ENCODE measurements around the gene FYN.

Gene FYN

DNA sequence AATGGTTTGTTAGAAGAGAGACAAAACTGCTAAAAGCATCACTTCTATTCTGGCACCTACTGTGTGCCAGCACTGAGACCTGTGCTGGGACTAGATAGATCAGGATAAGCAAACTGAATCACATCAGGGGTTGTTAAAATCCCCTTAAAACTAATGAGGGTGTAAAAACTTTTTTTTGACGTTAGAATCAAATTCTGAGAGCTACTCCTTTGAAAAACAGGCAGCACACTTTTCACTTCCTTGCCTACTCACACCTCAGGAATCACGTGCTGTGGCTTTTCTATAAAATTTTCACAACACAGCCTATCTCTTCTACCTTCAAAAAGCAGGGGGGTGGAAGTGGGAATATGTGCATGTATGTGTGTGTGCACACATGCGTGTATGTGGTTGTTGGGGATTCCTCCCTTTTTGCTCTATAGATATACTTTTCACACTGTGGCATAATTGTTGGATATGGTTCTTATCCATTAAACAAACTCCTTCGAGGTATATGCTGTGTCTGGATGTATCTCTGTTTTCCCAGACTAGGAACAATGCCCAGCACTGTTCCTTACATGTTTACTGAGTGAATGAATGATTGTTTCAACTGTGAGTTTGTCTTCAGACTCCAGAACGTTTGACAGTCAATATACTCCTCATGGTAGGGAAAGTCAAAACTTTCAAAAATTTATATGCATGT lies 105.4 kb downstream of the FYN start:
- Histone ChIP-seq H3K9me3 (ENCODE audit: insufficient read depth, low read length) (no peaks in the 10 kb centered on the region), H3K79me2 (ENCODE audit: insufficient read depth, low read length) (no peaks in the 10 kb centered on the region), H3K4me2 (ENCODE audit: low read depth, low read length, poor library complexity, severe bottlenecking) (no peak overlapping the region), H3F3A (ENCODE audit: insufficient read depth) (no peaks in the 10 kb centered on the region), H3K27me3 (ENCODE audit: low read length) (no peaks in the 10 kb centered on the region), H3K36me3 (ENCODE audit: low read length) (no peaks in the 10 kb centered on the region), H3K27ac (ENCODE audit: low read depth, low read length) (no peak overlapping the region), H3K9me2 (replicated peaks; ENCODE audit: insufficient read depth, low read length) (no peaks in the 10 kb centered on the region), H2AFZ (ENCODE audit: low read depth, low read length, severe bottlenecking) (no peak overlapping the region), H3K4me3 (ENCODE audit: insufficient read depth, low read length, poor library complexity, severe bottlenecking) (no peak overlapping the region), H3K9ac (ENCODE audit: low read length) (no peak overlapping the region), H4K20me1 (ENCODE audit: low read depth, low read length) (no peaks in the 10 kb centered on the region)
- TF ChIP-seq, protein P1, sequence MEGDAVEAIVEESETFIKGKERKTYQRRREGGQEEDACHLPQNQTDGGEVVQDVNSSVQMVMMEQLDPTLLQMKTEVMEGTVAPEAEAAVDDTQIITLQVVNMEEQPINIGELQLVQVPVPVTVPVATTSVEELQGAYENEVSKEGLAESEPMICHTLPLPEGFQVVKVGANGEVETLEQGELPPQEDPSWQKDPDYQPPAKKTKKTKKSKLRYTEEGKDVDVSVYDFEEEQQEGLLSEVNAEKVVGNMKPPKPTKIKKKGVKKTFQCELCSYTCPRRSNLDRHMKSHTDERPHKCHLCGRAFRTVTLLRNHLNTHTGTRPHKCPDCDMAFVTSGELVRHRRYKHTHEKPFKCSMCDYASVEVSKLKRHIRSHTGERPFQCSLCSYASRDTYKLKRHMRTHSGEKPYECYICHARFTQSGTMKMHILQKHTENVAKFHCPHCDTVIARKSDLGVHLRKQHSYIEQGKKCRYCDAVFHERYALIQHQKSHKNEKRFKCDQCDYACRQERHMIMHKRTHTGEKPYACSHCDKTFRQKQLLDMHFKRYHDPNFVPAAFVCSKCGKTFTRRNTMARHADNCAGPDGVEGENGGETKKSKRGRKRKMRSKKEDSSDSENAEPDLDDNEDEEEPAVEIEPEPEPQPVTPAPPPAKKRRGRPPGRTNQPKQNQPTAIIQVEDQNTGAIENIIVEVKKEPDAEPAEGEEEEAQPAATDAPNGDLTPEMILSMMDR (IDR thresholded peaks at IDR 0.05; ENCODE audit: insufficient read depth, low read length, poor library complexity, severe bottlenecking) = no peak
- no peak for TF ChIP-seq EZH2phosphoT487 (conservative IDR thresholded peaks at IDR 0.05; ENCODE audit: low read length)

DNA sequence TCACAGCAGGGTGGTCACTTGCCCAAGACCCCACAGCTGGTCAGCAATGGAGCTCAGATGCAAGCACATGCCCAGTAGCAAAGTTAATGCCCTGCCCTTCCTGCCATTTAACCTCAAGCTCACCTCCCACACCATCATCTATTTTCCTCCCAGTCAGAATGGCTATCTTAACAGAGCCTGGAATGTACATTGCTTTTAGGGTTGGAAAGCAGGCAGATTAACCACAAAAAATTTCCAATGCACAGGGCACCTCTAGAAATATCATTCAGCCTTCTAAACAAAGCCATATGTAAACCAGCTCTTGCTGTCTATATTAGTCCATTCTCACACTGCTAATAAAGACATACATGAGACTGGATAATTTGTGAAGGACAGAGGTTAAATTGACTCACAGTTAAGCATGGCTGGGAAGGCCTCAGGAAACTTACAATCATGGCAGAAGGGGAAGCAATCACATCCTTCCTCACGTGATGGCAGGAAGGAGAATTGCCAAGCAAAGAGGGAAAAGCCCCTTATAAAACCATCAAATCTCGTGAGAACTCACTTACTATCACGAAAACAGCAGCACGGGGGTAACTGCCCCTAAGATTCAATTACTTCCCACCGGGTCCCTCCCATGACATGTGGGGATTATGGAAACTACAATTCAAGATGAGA lies 106.9 kb downstream of the FYN start:
- Histone ChIP-seq H3K9ac (ENCODE audit: low read length) (no peak overlapping the region), H4K20me1 (ENCODE audit: low read depth, low read length) (no peaks in the 10 kb centered on the region), H3K36me3 (ENCODE audit: low read length) (no peaks in the 10 kb centered on the region), H3K27me3 (ENCODE audit: low read length) (no peaks in the 10 kb centered on the region), H3K4me3 (ENCODE audit: insufficient read depth, low read length, poor library complexity, severe bottlenecking) (no peak overlapping the region), H3K9me3 (ENCODE audit: insufficient read depth, low read length) (no peaks in the 10 kb centered on the region), H3K79me2 (ENCODE audit: insufficient read depth, low read length) (no peaks in the 10 kb centered on the region), H2AFZ (ENCODE audit: low read depth, low read length, severe bottlenecking) (no peak overlapping the region), H3K4me2 (ENCODE audit: low read depth, low read length, poor library complexity, severe bottlenecking) (no peak overlapping the region), H3K9me2 (replicated peaks; ENCODE audit: insufficient read depth, low read length) (no peaks in the 10 kb centered on the region), H3F3A (ENCODE audit: insufficient read depth) (no peaks in the 10 kb centered on the region), H3K27ac (ENCODE audit: low read depth, low read length) (no peak overlapping the region)
- TF ChIP-seq EZH2phosphoT487 (conservative IDR thresholded peaks at IDR 0.05; ENCODE audit: low read length) = no peak
- TF ChIP-seq, protein P1 (IDR thresholded peaks at IDR 0.05; ENCODE audit: insufficient read depth, low read length, poor library complexity, severe bottlenecking) = no peak

DNA sequence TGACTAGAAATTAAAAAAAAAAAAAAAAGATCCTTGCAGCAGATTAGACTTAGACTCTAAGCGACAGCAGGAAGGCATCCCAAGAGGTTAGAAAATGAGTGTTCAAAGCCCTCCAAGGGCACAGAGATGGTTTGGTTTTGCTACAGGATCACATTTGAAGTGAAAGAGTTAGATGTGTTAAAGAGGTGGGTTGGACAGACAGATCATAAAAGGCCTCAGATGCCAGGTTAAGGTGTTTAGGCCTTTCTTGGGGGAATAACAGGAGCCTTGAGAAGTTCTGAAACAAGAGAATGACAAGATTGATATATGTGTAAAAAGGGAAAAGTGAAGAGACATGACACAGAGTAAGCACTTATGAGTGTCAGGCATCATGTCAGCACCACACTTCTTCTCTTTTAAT lies 107.5 kb downstream of the FYN start:
- no peaks in the 10 kb centered on the region for H3F3A ChIP-seq (ENCODE audit: insufficient read depth)
- no peaks in the 10 kb centered on the region for H3K9me2 ChIP-seq (replicated peaks; ENCODE audit: insufficient read depth, low read length)
- no peaks in the 10 kb centered on the region for H3K27me3 ChIP-seq (ENCODE audit: low read length)
- H3K9ac ChIP-seq (ENCODE audit: low read length) = no peak overlapping the region
- H3K9me3 ChIP-seq (ENCODE audit: insufficient read depth, low read length) = no peaks in the 10 kb centered on the region
- TF ChIP-seq EZH2phosphoT487 (conservative IDR thresholded peaks at IDR 0.05; ENCODE audit: low read length) = no peak
- TF ChIP-seq, protein P1 (IDR thresholded peaks at IDR 0.05; ENCODE audit: insufficient read depth, low read length, poor library complexity, severe bottlenecking) = no peak
- no peaks in the 10 kb centered on the region for H3K36me3 ChIP-seq (ENCODE audit: low read length)
- H3K27ac ChIP-seq (ENCODE audit: low read depth, low read length) = no peak overlapping the region
- no peaks in the 10 kb centered on the region for H3K79me2 ChIP-seq (ENCODE audit: insufficient read depth, low read length)
- H4K20me1 ChIP-seq (ENCODE audit: low read depth, low read length) = no peaks in the 10 kb centered on the region
- no peak overlapping the region for H2AFZ ChIP-seq (ENCODE audit: low read depth, low read length, severe bottlenecking)
- no peak overlapping the region for H3K4me2 ChIP-seq (ENCODE audit: low read depth, low read length, poor library complexity, severe bottlenecking)
- H3K4me3 ChIP-seq (ENCODE audit: insufficient read depth, low read length, poor library complexity, severe bottlenecking) = no peak overlapping the region

All from SU-DHL-6 (cell line).